Measurements from ENCODE around the gene NFAM1.

DNA sequence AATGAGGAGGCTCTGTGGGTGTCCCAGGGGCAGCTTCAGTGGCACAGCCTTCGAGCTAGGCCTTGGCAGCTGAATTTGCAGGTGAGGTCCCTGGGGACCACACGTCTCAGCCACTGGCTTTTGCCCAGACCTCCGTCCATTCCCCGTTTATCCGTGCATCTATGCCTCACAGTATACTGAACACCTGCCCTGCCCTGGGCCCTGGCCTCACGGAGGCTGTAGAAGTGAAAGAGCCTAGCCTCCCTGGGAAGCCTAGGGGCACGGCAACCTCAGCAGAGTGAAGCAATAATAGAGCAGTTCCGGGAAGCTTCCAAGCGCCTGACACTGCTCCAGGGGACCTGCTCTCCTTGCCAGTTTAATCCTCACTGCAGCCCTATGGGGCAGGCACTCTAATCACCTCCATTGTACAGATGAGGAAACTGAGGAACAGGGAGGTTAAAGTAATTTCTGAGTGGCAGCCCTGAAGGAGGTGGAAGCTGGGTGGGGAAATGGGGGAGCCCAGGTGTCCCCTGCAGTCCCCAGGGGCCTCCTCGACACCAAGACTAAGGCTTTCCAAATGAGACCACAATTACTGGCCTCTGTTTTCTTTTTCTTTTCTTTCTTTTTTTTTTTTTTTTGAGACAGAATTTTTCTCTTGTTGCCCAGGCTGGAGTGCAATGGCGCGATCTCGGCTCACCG, 2.7 kb upstream of the NFAM1 start:
- TF ChIP-seq, protein P1, sequence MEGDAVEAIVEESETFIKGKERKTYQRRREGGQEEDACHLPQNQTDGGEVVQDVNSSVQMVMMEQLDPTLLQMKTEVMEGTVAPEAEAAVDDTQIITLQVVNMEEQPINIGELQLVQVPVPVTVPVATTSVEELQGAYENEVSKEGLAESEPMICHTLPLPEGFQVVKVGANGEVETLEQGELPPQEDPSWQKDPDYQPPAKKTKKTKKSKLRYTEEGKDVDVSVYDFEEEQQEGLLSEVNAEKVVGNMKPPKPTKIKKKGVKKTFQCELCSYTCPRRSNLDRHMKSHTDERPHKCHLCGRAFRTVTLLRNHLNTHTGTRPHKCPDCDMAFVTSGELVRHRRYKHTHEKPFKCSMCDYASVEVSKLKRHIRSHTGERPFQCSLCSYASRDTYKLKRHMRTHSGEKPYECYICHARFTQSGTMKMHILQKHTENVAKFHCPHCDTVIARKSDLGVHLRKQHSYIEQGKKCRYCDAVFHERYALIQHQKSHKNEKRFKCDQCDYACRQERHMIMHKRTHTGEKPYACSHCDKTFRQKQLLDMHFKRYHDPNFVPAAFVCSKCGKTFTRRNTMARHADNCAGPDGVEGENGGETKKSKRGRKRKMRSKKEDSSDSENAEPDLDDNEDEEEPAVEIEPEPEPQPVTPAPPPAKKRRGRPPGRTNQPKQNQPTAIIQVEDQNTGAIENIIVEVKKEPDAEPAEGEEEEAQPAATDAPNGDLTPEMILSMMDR (IDR thresholded peaks at IDR 0.05; ENCODE audit: poor library complexity), result no peak
- no peak for TF ChIP-seq EZH2 (IDR thresholded peaks at IDR 0.05; ENCODE audit: borderline replicate concordance)
- TF ChIP-seq EZH2phosphoT487 (IDR thresholded peaks at IDR 0.05; ENCODE audit: low read depth, severe bottlenecking, unreplicated experiment), result no peak
